Temporal lobe (tissue), 1 donor: ENCODE results near the gene TRIM8. TPM values are rescaled to one million over a fixed set of nuclear protein-coding genes. Genes with fewer than 3 reads are reported as not detected.

Experiments
- total RNA-seq: library from RNA; depleted of rRNA; stranded (reverse); fragments of >200 nt; gene quantifications from one replicate; pipeline ENCODE4 v1.2.3, GENCODE V29; 2014

Gene TRIM8
- total RNA-seq, 1 donor from 2014 or later: 27.0 TPM

Other genes with a start within 250 kb of the TRIM8 start
- 1.5 TPM for gene NFKB2, start 248.8 kb upstream of the TRIM8 start, total RNA-seq
- 99.6 TPM for gene PSD, start 225.7 kb upstream of the TRIM8 start, total RNA-seq
- 13.8 TPM for gene FBXL15, start 223.6 kb upstream of the TRIM8 start, total RNA-seq
- gene CUEDC2, start 211.9 kb upstream of the TRIM8 start, total RNA-seq: 50.9 TPM
- gene C10orf95, start 192.9 kb upstream of the TRIM8 start, total RNA-seq: under 0.01 TPM
- 148 TPM for gene ACTR1A, start 141.8 kb upstream of the TRIM8 start, total RNA-seq
- gene SUFU, start 140.5 kb upstream of the TRIM8 start, total RNA-seq: 7.1 TPM
- gene ARL3, start 69.9 kb downstream of the TRIM8 start, total RNA-seq: 32.5 TPM
- gene SFXN2, start 70.2 kb downstream of the TRIM8 start, total RNA-seq: 3.4 TPM
- gene WBP1L, start 99.5 kb downstream of the TRIM8 start, total RNA-seq: 24.6 TPM
- not detected for gene CYP17A1, start 192.9 kb downstream of the TRIM8 start, total RNA-seq
- gene BORCS7, start 209.8 kb downstream of the TRIM8 start, total RNA-seq: 26.8 TPM
- 9.1 TPM for gene AS3MT, start 225.0 kb downstream of the TRIM8 start, total RNA-seq